HG03565 (cell line): ENCODE measurements around the gene CAMSAP1.

Experiments
- ATAC-seq: cut with Tn5 transposase; IDR thresholded peaks from one replicate; pipeline ENCODE4 v1.9.1; 2021; ENCODE audit warnings: mild to moderate bottlenecking, moderate library complexity; ENCODE audit not compliant: unreplicated experiment

CAMSAP1 gene

GRCh38 chr9:135883410-135884089, 23.8 kb downstream of the CAMSAP1 start:
- ATAC-seq: no peak

GRCh38 chr9:135882011-135882410, 25.3 kb downstream of the CAMSAP1 start:
- ATAC-seq: no peak

GRCh38 chr9:135880438-135880837, 26.9 kb downstream of the CAMSAP1 start:
- ATAC-seq: no peak

DNA sequence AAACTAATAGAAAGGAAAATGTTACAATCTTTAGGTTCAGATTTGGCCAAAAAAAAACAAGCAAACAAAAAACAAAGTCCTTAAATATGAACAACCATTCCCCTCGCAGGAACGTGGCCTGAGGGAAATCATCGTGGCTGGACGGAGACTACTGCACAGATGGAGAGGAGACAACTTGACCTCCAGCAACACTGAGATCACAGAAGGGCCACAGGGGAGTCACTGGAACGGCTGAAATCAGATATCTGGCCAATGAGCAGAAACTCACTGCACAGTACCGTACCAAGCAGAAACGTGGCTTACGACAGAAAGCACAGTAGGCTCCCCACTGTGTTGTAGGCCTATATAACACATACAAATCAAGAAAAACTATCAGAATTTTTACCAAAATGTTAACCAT, 27.7 kb downstream of the CAMSAP1 start:
- ATAC-seq: no peak

DNA sequence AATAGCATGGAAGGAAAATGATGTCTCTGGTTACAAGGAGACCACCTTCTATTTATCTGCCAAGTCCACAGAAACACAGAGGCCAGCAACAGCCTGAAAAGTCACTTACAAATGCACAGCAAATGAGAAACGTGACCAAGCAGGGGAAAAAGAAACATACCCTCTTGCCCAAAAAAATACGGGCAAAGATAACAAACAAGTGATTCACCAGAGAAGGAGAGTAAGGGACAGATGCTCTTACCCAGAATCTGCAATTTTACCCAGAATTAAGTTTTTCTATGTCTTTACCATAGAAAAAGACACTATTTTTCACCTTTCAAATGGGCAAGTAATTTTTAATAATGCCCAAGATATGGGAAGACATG, 28.1 kb downstream of the CAMSAP1 start:
- no peak for ATAC-seq

DNA sequence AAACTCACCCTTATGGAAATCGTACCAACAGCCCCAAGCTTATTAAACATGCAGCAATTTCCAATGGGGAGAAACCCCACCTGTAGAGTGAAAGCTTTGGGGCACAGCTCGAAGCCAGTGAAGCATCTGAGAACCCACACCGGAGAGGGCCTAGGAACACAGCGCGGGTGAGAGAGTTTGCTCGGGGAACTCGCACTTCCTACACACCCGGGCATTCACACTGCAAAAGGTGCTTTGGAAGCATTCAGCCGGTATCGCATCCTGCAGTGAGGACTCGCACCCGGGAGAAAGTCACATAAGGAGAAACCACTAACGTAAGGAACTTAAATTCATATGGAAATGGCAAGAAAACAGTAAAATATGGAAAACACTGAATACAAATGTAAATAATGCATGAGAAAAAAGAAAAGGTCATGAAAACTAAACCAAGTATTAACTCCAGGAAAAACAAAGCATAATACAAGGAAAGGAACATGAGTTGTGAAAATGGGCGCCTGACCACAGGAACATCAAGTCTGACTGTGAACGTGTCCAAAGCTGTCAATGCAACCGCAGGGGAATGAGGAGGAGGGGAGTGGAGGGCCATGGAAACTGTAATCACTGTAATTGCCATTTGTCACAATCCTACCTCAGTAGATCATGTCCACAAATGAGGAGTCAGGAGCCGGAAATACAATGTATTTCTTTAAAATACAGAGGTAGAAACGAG, 28.7 kb downstream of the CAMSAP1 start:
- no peak for ATAC-seq

DNA sequence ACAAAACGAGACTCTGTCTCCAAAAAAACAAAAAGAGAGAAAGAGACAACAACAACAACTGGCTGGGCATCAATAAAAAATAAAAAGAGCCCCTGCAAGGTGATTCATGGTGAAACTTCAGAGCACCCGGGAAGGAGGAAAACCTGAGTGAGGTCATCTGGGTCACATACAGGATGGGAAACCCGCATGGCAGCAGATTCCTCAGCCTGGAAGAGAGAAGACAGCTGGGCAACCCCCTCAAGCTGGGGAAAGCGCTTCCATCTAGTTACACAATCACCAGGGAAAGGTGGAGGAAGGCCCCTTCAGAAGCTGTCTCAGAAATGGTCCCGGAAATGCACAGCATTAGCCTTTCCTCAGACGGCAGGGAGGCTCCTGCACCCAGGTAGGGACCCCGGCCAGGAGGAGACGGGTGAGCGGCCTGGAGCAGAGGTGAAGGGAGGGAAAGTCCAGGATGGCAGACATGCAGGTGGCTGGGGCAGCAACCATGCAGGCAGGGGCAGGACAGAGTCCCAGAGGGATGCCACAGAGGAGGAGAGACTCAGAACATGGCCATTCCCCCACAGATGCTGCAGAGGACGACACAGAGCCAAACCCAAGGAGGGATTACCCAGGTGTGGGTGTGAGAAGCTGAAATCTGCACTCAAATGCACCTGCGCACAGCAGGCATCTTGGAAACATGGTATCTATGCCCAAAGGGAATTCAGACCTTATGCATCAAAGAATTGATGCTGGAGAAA, 29.4 kb downstream of the CAMSAP1 start:
- ATAC-seq: no peak

DNA sequence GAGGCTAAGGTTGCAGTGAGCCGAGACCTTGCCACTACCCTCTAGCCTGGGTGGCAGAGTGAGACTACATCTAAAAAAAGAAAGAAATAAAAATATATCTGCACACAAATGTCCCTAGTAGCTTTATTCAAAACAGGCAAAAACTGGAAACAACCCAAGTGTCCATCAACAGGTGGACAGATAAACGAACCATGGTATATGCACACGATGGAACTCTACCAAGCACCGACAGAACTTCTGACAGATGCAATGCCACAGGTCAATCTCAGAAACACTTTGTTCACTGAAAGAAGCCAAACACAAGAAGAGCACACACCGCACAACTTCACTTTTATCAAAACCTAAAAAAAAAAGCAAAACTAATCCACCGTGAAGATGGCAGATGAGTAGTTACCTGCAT, 30.4 kb downstream of the CAMSAP1 start:
- ATAC-seq: no peak

DNA sequence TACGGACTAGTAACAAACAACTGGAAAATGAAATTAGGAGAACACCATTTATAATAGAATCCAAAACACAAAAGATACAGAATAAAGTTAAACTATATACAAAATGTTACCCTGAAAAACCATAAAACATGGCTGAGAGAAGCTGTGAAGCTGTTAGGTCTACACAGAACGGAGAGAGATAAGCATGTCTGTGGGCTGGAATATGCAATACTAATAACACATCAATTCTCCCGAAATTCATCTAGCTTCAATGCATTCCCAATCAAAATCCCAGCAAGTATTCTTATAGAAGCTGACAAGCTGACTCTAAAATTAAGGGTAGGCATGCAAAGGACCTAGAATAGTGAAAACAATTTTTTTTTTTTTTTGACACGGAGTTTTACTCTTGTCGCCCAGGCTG, 32.5 kb downstream of the CAMSAP1 start:
- no peak for ATAC-seq

- ATAC-seq: no peak
Measured at GRCh38 chr9:135869909-135870308, 37.4 kb downstream of the CAMSAP1 start.

DNA sequence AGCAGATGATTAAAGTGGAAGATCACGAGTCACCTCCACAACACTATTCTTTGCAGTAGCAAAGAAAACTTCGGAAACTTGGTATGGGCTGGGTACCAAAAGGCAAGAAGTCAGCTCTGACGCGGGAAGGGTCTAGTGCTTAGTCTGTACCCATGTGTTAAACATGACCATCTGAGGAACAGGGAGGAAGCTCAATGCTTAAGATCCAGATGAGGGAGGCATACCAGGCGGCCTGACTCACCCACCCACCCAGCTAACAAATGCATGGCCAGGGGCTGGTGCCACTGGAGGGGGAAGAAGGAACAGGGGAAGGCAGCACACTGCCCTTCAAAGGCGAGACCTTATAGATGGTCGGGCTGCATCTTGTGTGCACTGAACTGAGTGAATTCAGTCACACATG, 41.8 kb downstream of the CAMSAP1 start:
- no peak for ATAC-seq

- ATAC-seq: no peak
Measured at GRCh38 chr9:135864447-135865049, 42.8 kb downstream of the CAMSAP1 start.

- no peak for ATAC-seq
Measured at GRCh38 chr9:135862809-135863208, 44.5 kb downstream of the CAMSAP1 start.

DNA sequence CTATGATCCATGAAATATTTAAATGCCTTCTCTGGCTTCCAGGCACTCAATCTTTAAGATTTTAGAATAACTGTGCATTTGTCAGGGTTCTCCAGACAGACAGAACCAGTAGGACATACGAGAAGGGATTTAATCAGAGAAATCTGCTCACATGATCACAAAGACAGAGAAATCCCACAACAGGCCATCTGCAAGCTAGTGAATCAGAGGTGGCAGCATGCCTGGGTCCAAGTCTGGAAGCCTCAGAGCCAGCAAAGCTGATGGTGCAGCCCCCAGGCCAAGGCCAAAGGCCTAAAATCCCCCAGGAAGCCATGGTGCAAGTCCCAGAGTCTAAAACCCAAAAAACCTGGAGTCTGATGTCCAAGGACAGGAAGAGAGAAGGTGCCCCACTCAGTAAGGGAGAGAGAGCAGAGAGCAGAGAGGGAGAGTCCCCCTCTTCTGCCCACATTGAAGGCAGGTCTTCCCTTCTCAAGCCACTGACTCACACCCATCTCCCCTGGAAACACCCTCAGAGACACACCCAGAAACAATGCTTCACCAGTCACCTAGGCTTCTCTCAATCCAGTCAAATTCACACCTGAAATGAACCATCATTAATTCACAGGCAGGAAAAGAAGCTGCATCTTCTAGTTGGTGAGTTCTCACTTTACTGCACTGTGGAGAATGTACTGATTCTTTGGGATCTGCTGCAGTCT, 48.7 kb downstream of the CAMSAP1 start:
- ATAC-seq: no peak

DNA sequence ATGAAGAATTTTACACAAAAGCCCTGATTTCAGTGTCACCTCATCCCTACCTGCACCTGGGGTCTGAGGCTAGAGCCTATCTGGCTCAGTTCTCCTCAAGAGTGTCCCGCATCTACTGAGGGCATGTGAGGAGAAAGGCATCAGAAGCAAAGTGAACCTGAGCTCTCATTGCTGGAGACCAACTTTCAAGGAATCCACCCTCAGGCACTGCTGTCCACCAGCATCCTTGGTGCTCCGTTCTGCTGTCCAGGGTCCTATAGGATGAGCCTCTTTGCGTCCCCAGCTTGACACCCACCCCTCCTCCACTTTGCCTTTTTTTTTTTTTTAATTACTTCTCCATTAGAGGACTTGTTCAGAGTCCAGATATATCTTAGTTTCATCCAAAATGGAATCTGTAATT, 49.5 kb downstream of the CAMSAP1 start:
- no peak for ATAC-seq

GRCh38 chr9:135857371-135857786, 50.0 kb downstream of the CAMSAP1 start:
- ATAC-seq: no peak

DNA sequence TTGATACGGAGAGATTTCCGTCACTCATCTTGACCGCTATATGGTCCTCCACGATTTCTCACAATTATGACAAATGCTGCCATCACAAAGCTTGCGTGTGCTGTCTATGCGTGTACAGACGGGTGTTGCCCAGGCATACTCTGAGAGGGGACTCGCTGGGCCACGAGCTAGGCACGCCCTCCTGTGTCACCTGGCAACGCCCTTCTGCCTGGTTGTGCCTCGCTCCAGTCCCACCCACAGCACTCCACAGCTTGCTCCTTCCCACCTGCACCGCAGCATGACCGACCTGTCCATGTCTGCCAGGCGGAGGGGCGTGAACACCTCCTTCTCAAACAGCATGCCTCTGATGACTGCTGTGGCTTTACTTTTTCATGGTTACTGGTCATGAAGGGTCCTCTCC, 55.6 kb downstream of the CAMSAP1 start:
- no peak for ATAC-seq

- no peak for ATAC-seq
Measured at GRCh38 chr9:135850737-135851136, 56.6 kb downstream of the CAMSAP1 start.

DNA sequence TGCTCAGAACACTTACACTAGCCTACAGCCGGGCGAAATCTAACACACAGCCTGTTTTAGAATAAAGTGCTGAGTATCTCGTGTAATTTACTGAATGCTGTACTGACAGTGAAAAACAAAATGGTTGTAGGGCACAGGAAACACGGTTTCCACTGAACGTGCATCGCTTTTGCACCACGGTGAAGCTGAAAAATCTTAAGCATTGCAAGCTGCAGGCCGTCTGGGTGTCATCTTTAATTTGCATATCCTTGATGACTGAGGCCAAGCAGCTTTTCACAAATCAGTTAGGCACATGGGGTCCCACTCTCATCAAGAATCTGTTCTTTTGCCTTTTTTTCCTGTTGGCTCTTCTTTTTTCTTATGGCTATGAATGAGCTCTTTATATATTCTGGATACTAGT, 58.2 kb downstream of the CAMSAP1 start:
- ATAC-seq: no peak

- no peak for ATAC-seq
Measured at GRCh38 chr9:135848341-135849047, 58.9 kb downstream of the CAMSAP1 start.
